ENCODE results near the gene ARHGEF2.

ARHGEF2 gene

GRCh38 chr1:155975375-155976061 lies 2.8 kb downstream of the ARHGEF2 start:
- peak in 2 of 42 donors; percentile 9 to 51 for DNase-seq
- intact Hi-C loops (cut with DNase I), result no loop called here

DNA sequence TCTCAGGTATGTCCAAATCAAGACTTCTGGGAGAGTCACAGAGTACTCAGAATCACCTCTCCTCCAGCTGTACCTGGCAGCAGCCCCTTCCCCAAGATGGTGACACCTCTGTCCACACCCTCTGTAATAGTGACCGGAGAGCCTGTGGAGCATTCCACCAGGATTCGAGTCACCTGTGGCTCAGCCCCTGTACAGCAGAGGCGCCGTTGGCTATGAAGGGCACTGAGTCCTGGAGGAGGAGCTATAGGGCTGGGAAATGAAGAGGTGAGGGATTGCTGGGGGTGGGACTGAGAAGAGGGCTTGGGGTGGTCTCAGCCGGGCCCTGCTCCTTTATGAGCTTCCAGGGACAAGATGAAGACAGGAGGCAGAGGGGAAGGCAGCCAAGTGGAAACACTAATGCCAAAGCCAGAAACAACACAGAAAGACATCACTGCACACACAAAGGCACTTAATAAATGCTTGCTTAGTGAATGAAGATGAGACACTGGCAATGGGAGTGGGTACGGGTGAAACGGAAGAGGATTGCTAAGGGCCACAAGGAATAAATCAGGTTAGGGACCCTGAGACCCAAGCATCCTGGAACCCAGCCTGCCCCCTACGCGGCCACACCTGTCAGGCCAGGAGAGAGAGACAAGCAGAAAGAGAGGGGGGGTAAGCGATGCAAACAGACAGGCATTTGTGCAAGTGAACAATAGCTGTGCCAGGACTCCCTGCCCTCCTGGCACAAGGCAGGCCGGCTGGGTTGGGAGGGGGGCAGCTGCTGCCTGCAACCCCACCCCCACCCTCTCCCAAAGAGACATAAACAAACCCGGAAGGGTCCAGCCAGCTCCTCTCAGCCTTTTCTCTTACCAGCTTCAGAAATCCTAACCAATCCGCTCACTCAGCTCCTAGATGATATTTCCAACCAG lies 3.9 kb downstream of the ARHGEF2 start:
- intact Hi-C loops (cut with DNase I), result loop anchor here (5.0 kb wide), 1 partner anchor 117 kb away; the partner anchor contains the start of genes GON4L and SYT11
- peak; percentile 68 to 94 (median 85) for DNase-seq

GRCh38 chr1:155973723-155974122 lies 4.6 kb downstream of the ARHGEF2 start:
- DNase-seq, result peak in 2 of 42 donors; percentile 35 to 57
- intact Hi-C loops (cut with DNase I), result loop anchor here (5.0 kb wide), 1 partner anchor 116 kb away; the partner anchor contains the start of genes GON4L and SYT11

GRCh38 chr1:155971910-155972809 lies 6.2 kb downstream of the ARHGEF2 start:
- intact Hi-C loops (cut with DNase I), result loop anchor here (5.0 kb wide), 1 partner anchor 115 kb away; the partner anchor contains the start of genes GON4L and SYT11
- DNase-seq, result peak in 40 of 42 donors; percentile 56 to 89 (median 77)

DNA sequence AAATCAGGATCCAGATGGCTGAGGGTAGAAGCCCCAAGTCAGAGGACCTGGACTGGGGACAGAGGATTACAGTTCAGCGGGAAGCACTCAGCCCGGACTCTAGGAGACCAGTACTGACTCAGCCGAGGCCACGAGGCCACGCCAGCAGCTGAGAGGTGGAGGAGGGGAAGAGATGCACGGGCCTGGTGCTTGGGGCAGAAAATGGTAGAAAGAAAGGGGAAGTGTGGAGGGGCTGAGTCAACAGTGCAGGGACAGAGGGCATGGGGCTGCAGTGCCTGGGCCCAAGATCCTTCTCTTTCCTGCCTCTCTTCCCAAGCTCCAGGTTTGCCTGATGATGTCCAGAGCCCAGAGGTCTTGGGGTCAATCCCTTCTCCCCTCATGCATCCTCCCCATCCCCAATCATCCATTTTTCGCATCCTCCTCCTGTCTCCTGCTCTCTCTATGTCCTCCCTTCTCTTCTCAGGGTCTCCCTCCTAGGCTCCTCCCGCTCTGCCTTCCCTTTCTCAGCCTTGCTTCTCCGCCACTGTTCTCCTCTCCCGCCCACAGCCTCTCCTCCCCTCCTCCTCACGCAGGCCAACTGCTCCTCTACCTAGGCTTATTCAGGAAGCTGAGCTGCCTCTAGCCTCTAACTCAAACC lies 7.7 kb downstream of the ARHGEF2 start:
- DNase-seq, result peak; percentile 67 to 93 (median 82)
- intact Hi-C loops (cut with DNase I), result loop anchor here (5.0 kb wide), 1 partner anchor 113 kb away; the partner anchor contains the start of genes GON4L and SYT11

- peak; percentile 43 to 93 (median 73) for DNase-seq
- intact Hi-C loops (cut with DNase I), result no loop called here
Measured at GRCh38 chr1:155969377-155969791, 9.0 kb downstream of the ARHGEF2 start.

DNA sequence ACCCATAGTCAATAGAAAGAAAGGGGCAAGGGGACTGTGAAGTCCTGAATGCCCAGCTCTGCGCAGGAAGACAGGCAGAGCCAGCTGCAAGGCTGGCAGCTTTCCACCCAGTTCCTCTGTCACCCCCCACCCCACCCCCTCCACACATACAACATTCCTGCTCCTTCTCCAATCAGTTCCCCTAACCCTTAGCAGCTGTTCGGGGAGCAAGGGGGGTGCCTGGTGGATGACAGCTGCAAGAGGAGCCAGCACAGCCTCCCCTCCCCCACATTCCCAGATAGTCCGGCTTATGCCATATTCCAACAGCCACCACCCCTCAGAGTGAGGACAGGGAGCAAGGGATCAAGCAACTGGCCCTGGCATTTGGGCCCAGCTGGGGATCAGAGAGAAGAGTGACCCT lies 9.7 kb downstream of the ARHGEF2 start:
- DNase-seq, result peak; percentile 73 to 96 (median 91)
- intact Hi-C loops (cut with DNase I), result no loop called here

- intact Hi-C loops (cut with DNase I), result no loop called here
- peak in 6 of 42 donors; percentile 64 to 88 (median 77) for DNase-seq
Measured at GRCh38 chr1:155968051-155968400, 10.3 kb downstream of the ARHGEF2 start.

DNA sequence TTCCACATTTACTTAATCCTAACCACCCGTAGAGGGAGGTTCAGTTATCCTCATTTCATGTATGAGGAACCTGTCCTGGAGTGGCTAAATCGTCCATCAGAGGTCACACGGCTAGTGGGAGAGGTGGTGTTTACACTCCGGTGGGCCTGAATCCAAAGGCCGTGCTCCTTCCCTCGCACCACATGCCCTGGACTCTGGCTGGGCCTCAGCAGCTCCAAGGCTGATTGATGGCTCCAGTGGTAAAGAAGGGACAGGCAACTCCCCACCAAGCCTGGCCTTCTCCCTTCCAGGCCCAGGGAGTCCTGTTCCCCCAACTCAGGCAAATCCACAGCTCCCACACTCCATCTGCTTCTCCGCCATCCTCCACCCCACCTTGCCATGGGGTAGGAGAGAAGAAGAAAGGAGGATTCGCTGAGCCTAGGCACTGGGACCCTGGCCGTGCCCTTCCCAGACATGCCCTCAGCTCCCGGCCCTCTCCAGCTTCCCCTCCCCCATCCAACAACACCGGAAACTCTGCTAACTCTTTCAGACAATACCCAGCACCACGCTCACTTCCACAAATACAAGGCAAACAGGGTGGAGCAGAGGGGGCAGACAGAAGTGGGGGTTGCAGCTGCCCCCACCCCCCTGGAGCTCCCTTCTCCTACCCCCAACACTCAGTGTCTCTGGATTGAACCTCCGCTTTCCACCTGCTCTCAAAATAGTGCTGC lies 10.9 kb downstream of the ARHGEF2 start:
- intact Hi-C loops (cut with DNase I), result no loop called here
- DNase-seq, result peak in 26 of 42 donors; percentile 43 to 90 (median 68)

DNA sequence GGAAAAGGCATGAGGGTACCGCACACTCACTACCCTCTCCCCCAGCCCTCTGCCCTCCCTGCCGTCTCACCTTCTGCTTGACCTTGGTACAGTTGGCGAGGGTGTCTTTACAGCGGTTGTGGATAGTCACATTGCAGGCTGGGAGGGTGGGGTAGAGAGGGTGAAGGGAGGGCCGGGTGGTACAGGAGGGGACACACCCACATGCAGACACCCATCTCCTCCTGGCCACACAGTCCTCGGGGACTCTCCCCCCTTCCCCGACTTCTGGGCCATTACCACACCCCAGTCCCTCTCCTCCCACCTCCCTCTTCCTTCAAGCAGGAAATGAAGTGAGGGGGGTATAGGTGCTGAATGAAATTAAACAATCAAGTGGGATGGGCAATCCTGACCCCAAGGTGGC lies 11.6 kb downstream of the ARHGEF2 start:
- DNase-seq, result no peak
- intact Hi-C loops (cut with DNase I), result no loop called here

DNA sequence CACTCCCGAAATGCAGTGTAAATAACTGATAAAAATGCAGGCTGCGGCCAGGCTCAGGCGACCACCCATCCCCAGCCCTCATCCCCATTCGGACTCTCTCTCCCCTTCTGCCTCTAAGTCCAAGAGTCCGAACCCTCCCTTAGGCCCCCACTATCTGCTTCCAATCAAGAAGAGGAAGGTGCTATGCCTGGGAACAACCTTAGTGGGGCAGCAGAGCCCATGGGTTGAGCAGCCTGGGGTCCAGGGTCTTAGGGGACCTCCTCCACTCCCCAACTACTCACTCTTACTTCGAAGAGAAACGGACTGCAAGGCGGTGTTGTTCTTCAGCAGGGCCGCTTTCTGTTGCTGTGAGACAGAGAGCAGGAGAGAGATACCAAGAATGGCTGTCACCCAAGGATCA lies 12.2 kb downstream of the ARHGEF2 start:
- DNase-seq, result peak in 8 of 42 donors; percentile 31 to 72 (median 54)

DNA sequence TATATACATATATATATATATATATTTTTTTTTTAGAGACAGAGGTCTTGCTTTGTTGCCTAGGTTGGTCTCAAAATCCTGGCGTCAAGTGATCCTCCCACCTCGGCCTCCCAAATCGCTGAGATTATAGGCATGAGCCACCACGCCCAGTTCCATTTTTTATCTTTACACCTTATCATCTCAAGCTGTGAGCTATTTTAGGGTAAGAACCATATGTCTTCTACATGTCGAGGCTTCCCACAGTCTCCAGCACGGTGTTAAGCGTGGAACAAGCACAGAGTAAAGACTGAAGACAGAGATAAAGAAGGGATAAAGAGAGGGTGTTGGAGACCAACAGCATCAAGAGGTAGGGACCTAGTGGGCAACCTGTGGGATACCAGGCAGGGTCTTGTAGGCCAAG lies 14.2 kb downstream of the ARHGEF2 start:
- intact Hi-C loops (cut with DNase I), result no loop called here

More for the DNA sequence above, 12.2 kb downstream of the ARHGEF2 start:
- intact Hi-C loops (cut with DNase I), result no loop called here

DNA sequence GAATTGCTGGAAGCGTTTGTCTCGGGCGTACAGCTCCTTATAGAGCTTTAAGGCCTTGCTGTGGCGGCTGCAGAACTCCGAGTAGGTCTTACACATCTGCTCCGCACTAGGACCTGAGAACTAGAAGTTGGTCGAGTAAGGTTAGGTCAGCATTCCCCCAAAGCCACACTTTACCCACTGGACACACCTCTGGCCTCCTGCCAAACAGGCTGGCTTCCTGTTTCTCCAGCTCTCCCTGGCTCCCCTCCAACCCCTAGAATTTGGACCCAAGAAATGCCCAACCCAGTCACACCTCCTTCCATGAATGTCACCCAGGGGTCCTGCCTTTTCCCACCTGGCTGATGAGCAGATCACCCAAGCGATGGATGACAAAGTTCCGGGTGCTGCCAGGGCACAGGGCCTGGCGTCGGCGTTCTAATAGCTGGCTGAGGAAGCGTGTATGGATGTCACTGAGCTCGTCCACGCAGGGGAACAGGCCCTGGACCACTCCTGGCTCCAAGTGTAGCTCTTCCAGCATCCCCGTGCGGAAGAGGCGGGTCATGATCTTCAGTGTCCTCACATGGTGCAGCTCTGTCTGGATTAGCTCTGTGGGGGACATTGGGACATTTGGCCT lies 15.6 kb downstream of the ARHGEF2 start:
- peak in 2 of 42 donors; percentile 34 to 37 for DNase-seq
- intact Hi-C loops (cut with DNase I), result no loop called here

More for the DNA sequence above, 14.2 kb downstream of the ARHGEF2 start:
- peak in 3 of 42 donors; percentile 18 to 56 (median 42) for DNase-seq

- intact Hi-C loops (cut with DNase I), result no loop called here
- DNase-seq, result peak in 40 of 42 donors; percentile 51 to 89 (median 72)
Measured at GRCh38 chr1:155961937-155962336, 16.4 kb downstream of the ARHGEF2 start.

- intact Hi-C loops (cut with DNase I), result no loop called here
- DNase-seq, result peak in 4 of 42 donors; percentile 35 to 67 (median 56)
Measured at GRCh38 chr1:155960081-155960745, 18.1 kb downstream of the ARHGEF2 start.

- peak in 1 of 42 donors; percentile 64 for DNase-seq
- intact Hi-C loops (cut with DNase I), result no loop called here
Measured at GRCh38 chr1:155957411-155957915, 20.9 kb downstream of the ARHGEF2 start.
